ENCODE results near the gene PTRHD1.
"Not testable (repeated sequence)": the region's sequence is repeated elsewhere in the genome, so short reads cannot be mapped to it uniquely, and the experiment has no call there.

PTRHD1 gene

DNA sequence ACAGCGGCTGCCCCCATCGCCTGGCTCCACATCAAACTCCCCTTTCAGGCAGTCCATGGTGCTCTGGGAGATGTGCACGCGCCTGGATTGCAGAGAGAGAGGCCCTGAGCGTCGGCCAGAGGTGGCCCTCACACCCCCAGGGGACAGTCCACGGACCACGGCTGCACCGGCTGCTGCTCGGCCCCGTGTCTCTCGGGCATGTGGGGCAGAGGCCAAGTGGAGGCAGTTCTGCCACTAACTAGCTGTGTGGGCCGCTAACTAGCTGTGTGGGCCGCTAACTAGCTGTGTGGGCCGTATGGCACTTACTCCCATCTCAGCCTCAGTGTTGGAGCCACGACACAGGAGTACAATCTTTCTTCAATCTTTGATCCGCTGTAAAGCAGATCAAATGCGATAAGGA lies 45.4 kb upstream of the PTRHD1 start:
- TF ChIP-seq, protein P1, sequence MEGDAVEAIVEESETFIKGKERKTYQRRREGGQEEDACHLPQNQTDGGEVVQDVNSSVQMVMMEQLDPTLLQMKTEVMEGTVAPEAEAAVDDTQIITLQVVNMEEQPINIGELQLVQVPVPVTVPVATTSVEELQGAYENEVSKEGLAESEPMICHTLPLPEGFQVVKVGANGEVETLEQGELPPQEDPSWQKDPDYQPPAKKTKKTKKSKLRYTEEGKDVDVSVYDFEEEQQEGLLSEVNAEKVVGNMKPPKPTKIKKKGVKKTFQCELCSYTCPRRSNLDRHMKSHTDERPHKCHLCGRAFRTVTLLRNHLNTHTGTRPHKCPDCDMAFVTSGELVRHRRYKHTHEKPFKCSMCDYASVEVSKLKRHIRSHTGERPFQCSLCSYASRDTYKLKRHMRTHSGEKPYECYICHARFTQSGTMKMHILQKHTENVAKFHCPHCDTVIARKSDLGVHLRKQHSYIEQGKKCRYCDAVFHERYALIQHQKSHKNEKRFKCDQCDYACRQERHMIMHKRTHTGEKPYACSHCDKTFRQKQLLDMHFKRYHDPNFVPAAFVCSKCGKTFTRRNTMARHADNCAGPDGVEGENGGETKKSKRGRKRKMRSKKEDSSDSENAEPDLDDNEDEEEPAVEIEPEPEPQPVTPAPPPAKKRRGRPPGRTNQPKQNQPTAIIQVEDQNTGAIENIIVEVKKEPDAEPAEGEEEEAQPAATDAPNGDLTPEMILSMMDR (IDR thresholded peaks at IDR 0.05; ENCODE audit: control insufficient read depth, extremely low read depth, insufficient read depth): no peak
- H3K4me3 ChIP-seq (ENCODE audit: low read depth, low read length): no peak overlapping the region
- DNase-seq (ENCODE audit: low read depth): no peak

DNA sequence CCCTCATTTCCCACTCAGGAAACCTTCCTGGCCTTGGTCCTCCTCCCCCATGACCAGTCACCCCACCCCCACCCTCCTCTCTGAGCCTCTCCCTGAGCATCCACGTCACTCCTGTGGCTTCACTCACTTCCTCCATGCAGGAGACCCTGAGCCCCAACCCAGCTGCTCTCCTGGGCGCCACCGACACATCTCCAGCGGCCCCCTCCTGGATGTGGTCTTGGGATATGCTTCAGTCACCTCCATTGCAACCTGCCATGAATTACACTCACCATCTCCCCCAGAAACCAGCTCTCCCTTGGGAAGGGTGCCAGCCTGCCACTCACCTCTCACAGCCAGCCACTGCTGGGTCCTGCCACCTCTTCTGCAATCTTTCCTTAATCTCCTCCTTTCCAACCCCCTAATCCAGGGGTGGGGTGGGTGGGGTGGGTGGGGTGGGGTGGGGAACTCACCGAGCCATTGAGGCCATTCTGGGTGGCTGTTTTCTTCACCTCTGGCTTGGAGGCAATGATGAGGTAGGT lies 44.9 kb upstream of the PTRHD1 start:
- TF ChIP-seq, protein P1 (IDR thresholded peaks at IDR 0.05; ENCODE audit: control insufficient read depth, extremely low read depth, insufficient read depth): no peak
- no peak for DNase-seq (ENCODE audit: low read depth)
- H3K4me3 ChIP-seq (ENCODE audit: low read depth, low read length): no peak overlapping the region

DNA sequence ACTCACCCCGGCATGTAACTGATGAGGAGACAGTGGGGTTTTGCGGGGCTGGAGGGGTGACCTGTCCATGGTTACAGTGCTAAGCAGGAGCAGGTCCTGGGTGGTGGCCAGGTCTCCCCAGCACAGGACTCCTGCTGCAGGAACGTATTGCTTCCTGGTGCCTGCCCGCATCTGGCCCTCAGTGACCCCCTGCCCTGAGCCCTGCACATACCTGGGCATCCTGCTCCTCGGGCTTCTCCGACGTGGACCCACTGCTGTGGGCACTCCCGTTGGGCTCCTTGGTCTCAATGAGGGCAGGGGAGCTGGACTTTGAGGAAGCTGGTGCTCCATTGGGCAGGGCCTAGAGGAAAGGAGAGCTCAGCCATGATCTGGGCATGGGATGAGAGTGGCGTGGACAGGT lies 43.5 kb upstream of the PTRHD1 start:
- no peak for DNase-seq (ENCODE audit: low read depth)
- H3K4me3 ChIP-seq (ENCODE audit: low read depth, low read length): no peak overlapping the region
- TF ChIP-seq, protein P1 (IDR thresholded peaks at IDR 0.05; ENCODE audit: control insufficient read depth, extremely low read depth, insufficient read depth): no peak

DNA sequence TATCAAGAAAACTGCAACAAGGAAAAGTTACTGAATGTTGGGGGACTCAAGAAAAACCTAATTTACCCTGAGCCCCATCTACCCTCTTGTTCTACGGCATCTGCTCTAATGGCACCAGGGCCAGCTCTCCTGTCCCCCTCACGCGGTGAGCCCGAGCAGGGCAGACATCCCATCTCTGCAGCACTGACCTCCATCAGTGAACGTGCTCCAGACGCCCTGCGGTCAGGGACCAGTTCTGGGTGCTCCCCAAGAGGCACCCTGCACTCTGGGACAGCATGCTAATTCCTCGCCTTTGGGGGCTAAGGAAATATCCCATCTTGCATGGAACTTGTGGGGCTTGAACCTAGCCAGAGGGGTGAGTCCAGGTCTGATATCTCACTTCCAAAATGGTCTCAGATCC lies 43.0 kb upstream of the PTRHD1 start:
- no peak overlapping the region for H3K4me3 ChIP-seq (ENCODE audit: low read depth, low read length)
- no peak for DNase-seq (ENCODE audit: low read depth)
- TF ChIP-seq, protein P1 (IDR thresholded peaks at IDR 0.05; ENCODE audit: control insufficient read depth, extremely low read depth, insufficient read depth): no peak

DNA sequence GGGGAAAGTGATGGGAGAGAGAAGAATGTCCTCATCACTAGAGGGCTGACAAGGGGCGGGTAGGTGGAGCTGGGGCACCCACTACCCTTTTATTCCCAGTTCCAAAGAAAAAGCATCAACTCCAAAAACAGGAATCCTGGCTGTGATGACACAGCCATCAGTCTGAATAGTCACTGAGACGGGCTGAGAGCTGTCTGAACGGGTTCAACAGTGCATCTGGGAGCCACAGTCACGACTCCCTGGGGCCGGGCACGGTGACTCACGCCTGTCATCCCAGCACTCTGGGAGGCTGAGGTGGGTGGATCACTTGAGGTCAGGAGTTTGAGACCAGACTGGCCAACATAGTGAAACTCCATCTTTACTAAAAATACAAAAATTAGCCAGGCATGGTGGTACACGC lies 42.2 kb upstream of the PTRHD1 start:
- not testable (repeated sequence) for H3K4me3 ChIP-seq (ENCODE audit: low read depth, low read length); DNase-seq (ENCODE audit: low read depth)

DNA sequence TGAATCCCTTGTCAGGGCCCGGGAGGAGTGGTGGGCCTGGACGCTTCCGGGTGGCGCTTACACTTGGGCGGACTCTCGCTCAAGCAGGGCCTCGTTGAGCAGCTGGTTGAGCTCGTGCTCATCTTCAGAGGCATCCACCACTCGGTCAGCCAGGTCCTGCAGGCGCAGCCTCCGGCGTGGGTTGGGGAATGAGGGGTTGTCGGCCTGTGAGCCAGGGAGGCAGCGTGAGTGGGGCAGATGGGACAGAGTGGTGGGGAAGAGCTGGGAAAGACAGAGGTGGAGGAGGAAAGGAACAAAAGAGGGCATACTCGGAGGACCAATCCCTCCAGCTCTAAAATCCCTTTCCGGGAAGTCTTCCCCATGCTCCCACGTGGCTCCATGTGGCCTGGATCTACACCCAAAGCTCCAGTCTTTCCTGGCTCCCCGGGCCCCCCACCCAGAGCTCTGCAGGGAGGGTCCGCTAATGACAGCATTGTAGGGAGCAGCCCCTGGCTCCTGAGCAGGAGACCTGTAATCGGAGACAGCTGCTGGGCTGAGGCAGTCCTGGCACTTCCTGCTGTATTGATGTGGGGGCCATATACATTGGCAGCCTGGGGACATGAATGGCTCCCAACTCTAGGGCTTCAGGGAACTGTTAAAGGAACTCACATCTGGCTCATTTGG lies 41.7 kb upstream of the PTRHD1 start:
- no peak for DNase-seq (ENCODE audit: low read depth)

DNA sequence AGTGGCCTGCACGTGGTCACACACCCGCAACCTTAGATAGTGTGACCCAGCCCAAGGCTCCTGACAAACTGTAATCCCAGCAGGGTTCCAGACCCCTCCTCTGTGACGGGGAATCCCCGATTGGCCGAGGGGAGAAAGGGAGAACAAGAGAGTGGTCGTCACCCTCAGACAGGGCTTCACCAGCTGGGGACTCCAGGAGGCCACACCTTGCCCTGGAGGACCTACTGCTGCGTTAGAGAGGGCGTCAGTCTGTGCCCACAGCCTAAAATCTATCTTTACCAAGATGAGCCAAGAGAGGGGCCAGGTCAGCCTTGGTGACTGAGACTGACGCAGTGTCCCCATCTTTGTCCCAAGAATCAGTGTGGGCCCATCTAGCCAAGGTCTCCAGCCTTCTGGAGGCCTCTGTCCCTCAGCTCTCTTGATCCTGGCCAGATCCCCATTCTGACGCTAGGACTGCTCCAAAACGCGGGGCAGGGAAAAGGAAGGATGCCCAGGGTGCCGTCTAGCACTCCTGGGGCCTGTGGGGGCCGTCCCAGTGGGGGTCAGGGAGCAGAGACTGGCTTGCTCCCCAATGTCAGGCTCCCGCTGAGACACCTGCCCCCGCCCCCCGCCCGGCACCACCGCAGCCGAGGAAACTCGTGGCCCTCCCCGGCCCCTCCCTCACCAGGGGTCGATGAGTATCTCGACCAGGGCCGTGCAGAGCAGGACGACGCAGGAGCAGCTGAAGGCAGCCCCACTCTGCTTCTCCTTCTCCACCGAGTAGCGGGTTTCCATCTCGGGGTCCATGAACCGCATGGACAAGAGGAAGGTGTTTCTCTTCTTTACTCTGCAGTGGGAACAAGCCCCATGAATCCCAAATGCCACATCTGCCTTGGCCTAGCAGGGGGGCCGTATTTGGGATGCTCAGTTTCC lies 40.9 kb upstream of the PTRHD1 start:
- TF ChIP-seq, protein P1 (IDR thresholded peaks at IDR 0.05; ENCODE audit: control insufficient read depth, extremely low read depth, insufficient read depth): no peak
- DNase-seq (ENCODE audit: low read depth): no peak
- H3K4me3 ChIP-seq (ENCODE audit: low read depth, low read length): no peak overlapping the region

More for the DNA sequence above, 41.7 kb upstream of the PTRHD1 start:
- no peak overlapping the region for H3K4me3 ChIP-seq (ENCODE audit: low read depth, low read length)
- TF ChIP-seq, protein P1 (IDR thresholded peaks at IDR 0.05; ENCODE audit: control insufficient read depth, extremely low read depth, insufficient read depth): no peak
